Mammary epithelial cell (primary cell): ENCODE measurements around the gene EEF1AKMT2.

Source experiments
- CTCF ChIP-seq, 2 donors: IDR thresholded peaks in 1 of 2; conservative IDR thresholded peaks in 1 of 2; 2 replicates each; pipeline ENCODE4 v1.5.1; 2011 to 2012; ENCODE audit warnings: inconsistent platforms in 2 of 2, low read length in 2 of 2, mild to moderate bottlenecking in 2 of 2, control low read depth in 1 of 2, low read depth in 1 of 2; ENCODE audit not compliant: insufficient read depth in 1 of 2; ENCODE audit errors: extremely low read depth in 1 of 2
- EZH2 ChIP-seq: IDR thresholded peaks from 2 replicates; pipeline ENCODE4 v1.6.1; 2012; ENCODE audit warnings: low read length, inconsistent platforms, borderline replicate concordance

- TF ChIP-seq CTCF (conservative IDR thresholded peaks at IDR 0.05 in 1 of 2, IDR thresholded peaks at IDR 0.05 in 1 of 2; ENCODE audit: extremely low read depth in 1 of 2, insufficient read depth in 1 of 2, low read depth in 1 of 2, low read length in 2 of 2) (no peak), EZH2 (no peak)
Measured at GRCh38 chr10:124738441-124738840, 53.2 kb downstream of the EEF1AKMT2 start.
